GM12891 (cell line): ENCODE data around the gene CIPC.

Source experiments
- POLR2A ChIP-seq: IDR thresholded peaks from 2 replicates; pipeline ENCODE4 v1.6.1; 2011; ENCODE audit warnings: low read depth, low read length, control low read depth
- POLR2AphosphoS5 ChIP-seq: IDR thresholded peaks from 2 replicates; pipeline ENCODE4 v1.6.1; 2011; ENCODE audit warnings: low read depth, low read length, control low read depth
- SPI1 ChIP-seq: IDR thresholded peaks from 2 replicates; pipeline ENCODE4 v1.6.1; 2011; ENCODE audit warnings: low read depth, low read length, control low read depth
- TAF1 ChIP-seq: IDR thresholded peaks from 2 replicates; pipeline ENCODE4 v1.6.1; 2011; ENCODE audit warnings: low read depth, low read length, control low read depth

DNA sequence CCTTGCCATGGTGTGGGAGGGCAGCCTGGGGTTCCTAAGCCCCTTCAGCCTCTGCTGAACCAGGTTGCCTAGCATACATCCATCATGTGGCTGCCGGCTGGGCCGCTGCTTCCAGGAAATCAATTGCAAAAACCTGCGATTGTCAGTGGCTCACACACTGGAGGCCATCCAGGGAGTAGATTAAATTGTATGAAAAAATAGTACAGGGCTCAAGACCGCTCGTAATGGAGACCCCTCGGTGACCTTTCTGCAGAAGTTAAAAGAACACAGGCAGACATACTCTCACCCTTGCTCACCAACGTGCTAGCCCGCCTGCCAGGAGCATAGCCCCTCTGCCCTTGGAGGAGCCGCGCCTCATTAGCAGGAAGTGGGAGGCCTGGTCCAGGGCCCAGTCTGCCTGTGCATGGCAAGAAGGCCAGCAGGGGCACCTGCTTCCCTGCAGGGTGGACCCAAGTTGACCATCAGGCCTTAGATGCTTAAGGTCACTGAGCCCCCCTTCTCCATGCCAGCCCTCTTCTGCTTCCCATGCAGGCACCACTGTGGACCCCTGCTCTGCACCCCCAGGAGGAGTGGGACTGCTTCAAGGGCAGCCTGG lies 31.4 kb upstream of the CIPC start:
- TF ChIP-seq POLR2AphosphoS5 (no peak), POLR2A (no peak), TAF1 (no peak), SPI1 (no peak)
